Neuronal stem cell (in vitro differentiated cells): ENCODE results near the gene SYCP2L.

Experiments used
- DNase-seq: peaks from one replicate; pipeline ENCODE4 v3.0.0-alpha.2; 2013; ENCODE audit warnings: low spot score
- H2AFZ ChIP-seq: one replicate; pipeline ENCODE4 v1.6.1; 2013; ENCODE audit warnings: mild to moderate bottlenecking, low read length, inconsistent platforms
- H2AK5ac ChIP-seq: 2 replicates; pipeline ENCODE4 v1.6.1; 2013; ENCODE audit warnings: low read depth, mild to moderate bottlenecking, inconsistent platforms, low read length, moderate library complexity, mixed read lengths
- H2BK120ac ChIP-seq: 2 replicates; pipeline ENCODE4 v1.6.1; 2013; ENCODE audit warnings: low read depth, mild to moderate bottlenecking, inconsistent platforms, low read length, moderate library complexity, mixed read lengths
- H2BK12ac ChIP-seq: one replicate; pipeline ENCODE4 v1.6.1; 2013; ENCODE audit warnings: low read length, inconsistent platforms
- H2BK15ac ChIP-seq: 2 replicates; pipeline ENCODE4 v1.6.1; 2013; ENCODE audit warnings: mild to moderate bottlenecking, low read length, inconsistent platforms, mixed read lengths
- H2BK5ac ChIP-seq: one replicate; pipeline ENCODE4 v1.6.1; 2013; ENCODE audit warnings: inconsistent platforms, mild to moderate bottlenecking, low read length, moderate library complexity
- H3K14ac ChIP-seq: one replicate; pipeline ENCODE4 v1.6.1; 2013; ENCODE audit warnings: low read length, inconsistent platforms
- H3K18ac ChIP-seq: 2 replicates; pipeline ENCODE4 v1.6.1; 2013; ENCODE audit warnings: low read length, inconsistent platforms
- H3K23ac ChIP-seq: 2 replicates; pipeline ENCODE4 v1.6.1; 2013; ENCODE audit warnings: low read depth, mild to moderate bottlenecking, mixed read lengths, low read length, inconsistent platforms; ENCODE audit not compliant: poor library complexity
- H3K27ac ChIP-seq: replicated peaks from 3 replicates; pipeline ENCODE4 v1.5.1; 2013; ENCODE audit warnings: low read length, inconsistent platforms
- H3K27me3 ChIP-seq, 3 experiments: 2 replicates each; pipeline ENCODE4 v1.6.1; 2013; ENCODE audit warnings: low read length in 3 of 3, mild to moderate bottlenecking in 2 of 3, inconsistent platforms in 1 of 3, low read depth in 1 of 3, mixed read lengths in 1 of 3, moderate library complexity in 1 of 3; ENCODE audit not compliant: control insufficient read depth in 3 of 3, insufficient read depth in 3 of 3
- H3K36me3 ChIP-seq, 2 donors: replicated peaks in 1 of 2; 2 replicates each; pipeline ENCODE4 v1.6.1; 2013; ENCODE audit warnings: low read length in 2 of 2; ENCODE audit not compliant: control insufficient read depth in 2 of 2, insufficient read depth in 2 of 2
- H3K4ac ChIP-seq: 2 replicates; pipeline ENCODE4 v1.6.1; 2013; ENCODE audit warnings: inconsistent platforms, mild to moderate bottlenecking, low read length, moderate library complexity
- H3K4me1 ChIP-seq, 2 donors: 1 replicate in 1 of 2; 2 replicates in 1 of 2; pipeline ENCODE4 v1.6.1; 2013; ENCODE audit warnings: low read length in 2 of 2, low read depth in 1 of 2; ENCODE audit not compliant: control insufficient read depth in 2 of 2, insufficient read depth in 1 of 2
- H3K4me2 ChIP-seq: one replicate; pipeline ENCODE4 v1.6.1; 2013; ENCODE audit warnings: mild to moderate bottlenecking, low read length, inconsistent platforms; ENCODE audit not compliant: insufficient read depth, poor library complexity, severe bottlenecking
- H3K4me3 ChIP-seq, 2 donors: 2 replicates each; pipeline ENCODE4 v1.5.1; 2013; ENCODE audit warnings: low read length in 2 of 2, mild to moderate bottlenecking in 2 of 2, inconsistent platforms in 1 of 2, moderate library complexity in 1 of 2
- H3K79me1 ChIP-seq: one replicate; pipeline ENCODE4 v1.6.1; 2013; ENCODE audit warnings: low read depth, mild to moderate bottlenecking, inconsistent platforms, low read length, moderate library complexity
- H3K9ac ChIP-seq: one replicate; pipeline ENCODE4 v1.6.1; 2013; ENCODE audit warnings: mild to moderate bottlenecking, low read depth, low read length, inconsistent platforms; ENCODE audit not compliant: poor library complexity
- H3K9me3 ChIP-seq, 2 donors: replicated peaks in 1 of 2; 2 replicates each; pipeline versions ENCODE3 to v1.6.1; 2013; ENCODE audit warnings: low read length in 2 of 2, mild to moderate bottlenecking in 2 of 2, inconsistent platforms in 1 of 2, low read depth in 1 of 2, mixed read lengths in 1 of 2, moderate library complexity in 1 of 2; ENCODE audit not compliant: control insufficient read depth in 2 of 2, insufficient read depth in 1 of 2
- H4K8ac ChIP-seq: one replicate; pipeline ENCODE4 v1.6.1; 2013; ENCODE audit warnings: low read depth, mild to moderate bottlenecking, inconsistent platforms, low read length, moderate library complexity
- H4K91ac ChIP-seq: one replicate; pipeline ENCODE4 v1.6.1; 2013; ENCODE audit warnings: low read length, low read depth, mild to moderate bottlenecking, inconsistent platforms; ENCODE audit not compliant: poor library complexity
- WGBS, 2 donors: extraction: QIAGEN DNeasy Blood & Tissue Kit; methylation state at CpG; one replicate each; pipeline ENCODE4 v1.1.7; 2013; ENCODE audit warnings: missing lambda C conversion rate in 2 of 2, mixed read lengths in 1 of 2; ENCODE audit not compliant: insufficient read length in 2 of 2, insufficient replicate concordance in 1 of 2; ENCODE audit errors: extremely low coverage in 2 of 2; 5-methylcytosine and 5-hydroxymethylcytosine counted together

Gene SYCP2L

DNA sequence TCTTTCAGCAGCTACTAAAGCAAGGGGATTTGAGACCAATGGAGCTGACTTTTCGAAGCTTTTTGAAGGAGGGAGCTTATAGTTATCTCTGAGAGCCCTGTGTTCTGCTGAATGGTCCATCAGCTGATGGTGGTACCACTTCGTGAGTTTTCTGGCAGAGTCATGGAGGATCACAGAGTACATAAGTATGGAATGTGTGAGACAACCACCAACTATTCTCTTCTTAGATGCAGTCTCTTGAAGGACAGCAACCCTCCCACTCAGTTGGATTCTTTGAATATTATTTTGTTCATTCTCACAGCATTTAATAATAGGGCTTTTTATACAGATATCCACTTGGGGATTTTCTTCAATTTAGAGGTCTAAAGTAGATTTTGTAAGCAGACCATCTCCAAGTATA, 81.9 kb downstream of the SYCP2L start:
- no peak overlapping the region for H3K18ac ChIP-seq
- H3K36me3 ChIP-seq: no peaks in the 10 kb centered on the region
- WGBS, 2 donors: no CpG with 5 or more reads among the region's 2 CpGs
- no peak overlapping the region for H3K9ac ChIP-seq
- no peak overlapping the region for H3K4me2 ChIP-seq
- H3K27me3 ChIP-seq: no peaks in the 10 kb centered on the region
- H3K14ac ChIP-seq: no peak overlapping the region
- no peak for DNase-seq
- H2BK12ac ChIP-seq: no peak overlapping the region
- H2BK5ac ChIP-seq: no peak overlapping the region
- H3K79me1 ChIP-seq: no peaks in the 10 kb centered on the region
- H3K4me3 ChIP-seq: no peak overlapping the region
- no peaks in the 10 kb centered on the region for H3K9me3 ChIP-seq
- H4K91ac ChIP-seq: no peak overlapping the region
- H3K4ac ChIP-seq: no peak overlapping the region
- no peak overlapping the region for H2AK5ac ChIP-seq
- H2BK120ac ChIP-seq: no peak overlapping the region
- no peak overlapping the region for H3K23ac ChIP-seq
- H3K4me1 ChIP-seq: no peaks in the 10 kb centered on the region
- H2BK15ac ChIP-seq: no peak overlapping the region
- H3K27ac ChIP-seq: no peak overlapping the region
- no peak overlapping the region for H4K8ac ChIP-seq
- H2AFZ ChIP-seq: no peak overlapping the region

DNA sequence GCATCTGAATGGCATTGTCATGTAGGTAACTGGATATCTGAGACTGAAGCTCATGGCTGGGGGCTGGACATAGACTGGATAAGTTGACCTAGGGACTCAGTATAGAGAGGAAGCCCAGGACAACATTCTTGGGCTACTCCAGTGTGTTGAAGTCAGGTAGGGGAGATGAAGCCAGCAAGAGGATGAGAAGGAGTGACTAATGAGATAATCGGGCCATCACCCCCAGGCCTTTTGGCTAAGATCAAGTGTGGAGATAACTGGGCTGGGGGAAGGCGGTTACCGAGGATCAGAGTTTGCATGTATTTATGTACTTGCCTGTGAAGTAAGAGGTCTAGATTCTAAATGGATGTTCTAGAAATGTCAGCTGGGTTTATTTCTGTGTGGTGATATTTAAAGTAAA, 83.9 kb downstream of the SYCP2L start:
- H3K4ac ChIP-seq: no peak overlapping the region

DNA sequence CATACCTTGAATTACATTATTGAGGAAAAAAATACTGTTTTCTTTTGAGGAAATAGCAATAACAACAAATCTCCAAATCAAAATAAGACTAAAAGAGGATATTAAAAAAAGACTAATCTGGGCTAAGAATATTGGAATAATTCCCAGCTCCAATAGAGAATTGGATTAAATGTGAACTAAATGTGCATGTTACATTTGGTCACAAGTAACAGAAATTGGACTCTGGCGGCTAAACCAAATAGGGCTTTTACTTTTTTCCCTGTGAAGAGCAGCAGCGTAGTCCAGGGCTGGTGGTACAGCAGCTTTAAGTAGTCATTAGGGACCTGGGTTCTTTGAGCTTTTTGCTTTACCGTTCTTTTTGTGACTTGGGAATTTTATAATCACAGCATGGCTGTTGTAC, 85.3 kb downstream of the SYCP2L start:
- peaks cover 0 to 2% of the 10 kb centered on the region in 2 donors for H3K9me3 ChIP-seq
- H3K27ac ChIP-seq: no peak overlapping the region
- no peak overlapping the region for H2BK120ac ChIP-seq
- no peak overlapping the region for H3K23ac ChIP-seq
- no peak overlapping the region for H3K18ac ChIP-seq
- H2BK12ac ChIP-seq: no peak overlapping the region
- no peak overlapping the region for H2AFZ ChIP-seq
- no peak overlapping the region for H3K14ac ChIP-seq
- H3K79me1 ChIP-seq: no peaks in the 10 kb centered on the region
- H3K4ac ChIP-seq: no peak overlapping the region
- H4K8ac ChIP-seq: no peak overlapping the region
- H2BK5ac ChIP-seq: no peak overlapping the region
- no CpG with 5 or more reads among the region's 3 CpGs for WGBS, 2 donors
- no peak overlapping the region for H2BK15ac ChIP-seq
- no peaks in the 10 kb centered on the region for H3K4me1 ChIP-seq
- no peak overlapping the region for H4K91ac ChIP-seq
- H3K36me3 ChIP-seq: no peaks in the 10 kb centered on the region
- no peak for DNase-seq
- no peaks in the 10 kb centered on the region for H3K27me3 ChIP-seq
- H3K4me3 ChIP-seq: no peak overlapping the region
- no peak overlapping the region for H3K9ac ChIP-seq
- H3K4me2 ChIP-seq: no peak overlapping the region
- no peak overlapping the region for H2AK5ac ChIP-seq

More for the DNA sequence above, 83.9 kb downstream of the SYCP2L start:
- no peak overlapping the region for H2AFZ ChIP-seq
- H3K18ac ChIP-seq: no peak overlapping the region
- H2BK5ac ChIP-seq: no peak overlapping the region
- H4K8ac ChIP-seq: no peak overlapping the region
- H3K79me1 ChIP-seq: no peaks in the 10 kb centered on the region
- H3K36me3 ChIP-seq: no peaks in the 10 kb centered on the region
- no peak overlapping the region for H2BK120ac ChIP-seq
- H3K4me3 ChIP-seq: no peak overlapping the region
- H4K91ac ChIP-seq: no peak overlapping the region
- H3K9me3 ChIP-seq: no peaks in the 10 kb centered on the region
- H3K9ac ChIP-seq: no peak overlapping the region
- DNase-seq: no peak
- no peak overlapping the region for H3K23ac ChIP-seq
- no peak overlapping the region for H3K4me2 ChIP-seq
- H3K14ac ChIP-seq: no peak overlapping the region
- no peaks in the 10 kb centered on the region for H3K27me3 ChIP-seq
- no CpG with 5 or more reads among the region's 3 CpGs for WGBS, 2 donors
- H2BK12ac ChIP-seq: no peak overlapping the region
- H2AK5ac ChIP-seq: no peak overlapping the region
- no peaks in the 10 kb centered on the region for H3K4me1 ChIP-seq
- H3K27ac ChIP-seq: no peak overlapping the region
- no peak overlapping the region for H2BK15ac ChIP-seq

DNA sequence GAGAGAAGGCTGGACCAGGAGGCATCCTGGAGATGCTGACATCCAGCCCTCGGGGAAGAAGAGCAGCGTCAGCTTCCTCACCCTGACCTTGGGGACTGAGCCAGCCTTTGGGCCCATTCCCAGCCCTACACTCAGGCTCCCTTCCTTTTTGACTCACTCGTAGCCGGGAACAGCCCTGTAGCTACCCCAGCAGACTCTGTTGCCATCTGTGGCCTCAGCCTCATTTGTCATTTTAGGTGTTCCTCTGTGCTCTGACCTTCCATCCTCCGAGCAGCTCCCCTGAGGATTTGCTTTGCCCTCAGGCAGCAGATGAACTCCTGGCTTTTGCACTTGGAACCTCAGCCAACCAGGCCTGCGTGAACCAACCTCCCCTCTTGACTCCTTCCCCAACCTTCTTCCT, 89.7 kb downstream of the SYCP2L start:
- Histone ChIP-seq H3K18ac (peak overlapping the region; percentile 83), H3K36me3 (no peaks in the 10 kb centered on the region), H3K4ac (no peak overlapping the region), H3K4me3 (peak overlapping the region in 1 of 2 donors; percentile 14), H2AFZ (no peak overlapping the region), H3K27ac (no peak overlapping the region), H4K91ac (no peak overlapping the region), H3K14ac (no peak overlapping the region), H3K23ac (peak overlapping the region; percentile 26), H2BK12ac (no peak overlapping the region), H2BK15ac (no peak overlapping the region), H2BK120ac (peak overlapping the region; percentile 21), H3K27me3 (no peaks in the 10 kb centered on the region), H3K9ac (peak overlapping the region; percentile 31), H4K8ac (no peak overlapping the region), H3K9me3 (peaks cover 0 to 2% of the 10 kb centered on the region in 2 donors), H3K4me1 (no peaks in the 10 kb centered on the region), H3K4me2 (no peak overlapping the region), H2BK5ac (no peak overlapping the region), H3K79me1 (no peaks in the 10 kb centered on the region), H2AK5ac (no peak overlapping the region)
- DNase-seq: no peak
- WGBS, 2 donors: no CpG with 5 or more reads among the region's 6 CpGs
